ENCODE measurements around the gene ACTL7A.

The ACTL7A gene

DNA sequence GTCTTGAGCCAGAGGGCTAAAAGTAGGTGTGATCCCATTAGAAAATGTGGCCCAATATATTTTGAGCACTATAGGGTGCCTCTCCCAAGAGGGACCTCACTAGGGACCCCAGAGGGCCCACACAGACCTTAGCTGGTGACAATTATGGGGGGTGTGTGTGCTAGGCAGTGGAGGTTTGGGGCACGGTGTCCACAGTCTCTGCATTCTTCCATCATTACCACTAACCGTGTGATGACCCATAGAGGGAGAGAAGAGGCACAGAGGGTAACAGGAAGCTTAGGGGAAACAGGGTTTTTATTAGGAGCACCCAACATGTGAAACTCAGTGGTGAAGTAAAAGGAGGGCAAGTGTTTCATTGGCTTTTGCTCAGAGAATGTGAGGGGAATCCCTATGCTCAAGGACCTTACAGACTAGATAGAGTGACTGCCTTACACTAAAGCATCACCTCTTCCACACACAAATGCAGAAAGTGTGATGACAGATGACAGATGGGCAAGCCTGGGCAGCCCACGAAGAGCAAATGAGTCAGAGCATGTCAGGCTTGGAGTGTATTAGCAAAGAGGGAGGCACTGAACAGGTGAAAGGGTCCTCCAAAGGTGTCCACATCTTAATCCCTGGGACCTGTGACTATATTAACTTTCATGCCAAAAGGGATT lies 2.5 kb upstream of the ACTL7A start:
- H3K36me3 Mint-ChIP-seq, result no peaks in the 10 kb centered on the region
- peaks cover 8% of the 10 kb centered on the region for H3K4me1 Mint-ChIP-seq
- H3K27ac Mint-ChIP-seq, result no peak overlapping the region
- H3K4me3 Mint-ChIP-seq, result no peak overlapping the region
- ATAC-seq (peak; percentile 75), DNase-seq (ENCODE audit: low spot score in 2 of 2) (no peak)
- no peaks in the 10 kb centered on the region for H3K9me3 Mint-ChIP-seq

- Mint-ChIP-seq H3K4me3 (no peak overlapping the region), H3K27ac (no peak overlapping the region), H3K4me1 (peaks cover 8% of the 10 kb centered on the region), H3K9me3 (no peaks in the 10 kb centered on the region), H3K36me3 (no peaks in the 10 kb centered on the region)
- no peak for ATAC-seq
- no peak for DNase-seq (ENCODE audit: low spot score in 2 of 2)
Observed at GRCh38 chr9:108860354-108860753, 1.7 kb upstream of the ACTL7A start.

DNA sequence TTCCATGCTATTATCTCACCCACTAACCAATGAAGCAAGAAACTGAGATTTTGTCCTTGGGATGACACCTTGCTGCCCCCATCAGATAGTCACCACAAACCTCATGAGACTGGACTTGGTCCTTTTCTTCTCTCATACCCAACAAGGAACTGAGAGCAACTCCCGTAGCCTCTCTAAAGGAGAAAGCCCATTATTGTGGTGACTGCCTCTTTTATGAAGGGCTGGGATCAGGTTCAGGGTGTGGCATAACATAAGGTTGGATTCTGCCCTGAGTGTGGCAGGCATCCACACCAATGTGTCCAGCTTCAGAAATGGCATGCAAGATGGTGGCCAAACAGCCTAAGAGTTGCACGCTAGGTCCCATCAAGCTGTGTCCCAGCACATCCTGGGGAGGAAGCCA lies 1.3 kb upstream of the ACTL7A start:
- no peak for ATAC-seq
- no peaks in the 10 kb centered on the region for H3K9me3 Mint-ChIP-seq
- no peaks in the 10 kb centered on the region for H3K36me3 Mint-ChIP-seq
- H3K4me3 Mint-ChIP-seq, result no peak overlapping the region
- peaks cover 8% of the 10 kb centered on the region for H3K4me1 Mint-ChIP-seq
- H3K27ac Mint-ChIP-seq, result no peak overlapping the region
- DNase-seq (ENCODE audit: low spot score in 2 of 2), result no peak

DNA sequence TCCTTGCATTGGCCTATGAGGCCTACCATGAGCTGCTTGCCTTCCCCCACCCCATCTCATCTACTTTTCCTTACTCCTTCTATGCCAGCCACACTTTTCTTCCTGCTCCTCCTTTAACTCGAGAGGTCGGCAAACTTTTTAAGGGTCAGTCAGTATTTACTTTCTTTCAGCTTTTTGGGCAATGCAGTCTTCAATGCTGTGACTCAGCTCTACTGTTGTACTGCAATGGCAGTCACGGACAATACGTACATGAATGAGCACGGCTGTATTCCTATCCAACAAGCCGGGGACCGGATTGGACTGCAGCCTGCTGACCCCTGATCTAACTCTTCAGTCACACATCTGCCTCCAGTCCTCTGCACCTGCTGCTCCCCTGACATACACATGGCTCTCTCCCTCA lies 602 bp upstream of the ACTL7A start:
- ATAC-seq (no peak), DNase-seq (ENCODE audit: low spot score in 2 of 2) (no peak)
- no peak overlapping the region for H3K4me3 Mint-ChIP-seq
- H3K9me3 Mint-ChIP-seq, result no peaks in the 10 kb centered on the region
- H3K4me1 Mint-ChIP-seq, result peaks cover 8% of the 10 kb centered on the region
- H3K36me3 Mint-ChIP-seq, result no peaks in the 10 kb centered on the region
- H3K27ac Mint-ChIP-seq, result no peak overlapping the region

DNA sequence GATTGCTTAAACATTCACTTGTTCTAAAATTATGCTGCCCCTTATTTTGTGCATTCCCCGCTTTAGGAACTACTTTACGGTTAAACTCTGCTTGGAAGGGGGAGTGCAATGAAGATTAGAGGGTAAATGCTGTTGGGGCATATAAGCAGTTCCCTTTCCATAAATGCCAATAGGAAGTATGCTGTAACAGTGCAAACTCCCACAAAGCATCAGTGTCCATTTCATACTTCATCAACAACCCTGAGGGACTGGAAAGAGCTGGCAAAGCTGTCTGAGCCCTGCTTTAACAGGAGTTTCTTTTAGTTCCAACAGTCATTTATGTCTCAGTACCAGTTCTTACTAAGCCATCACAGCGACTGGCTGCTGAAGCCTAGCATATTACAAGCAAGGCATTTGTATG lies 1.8 kb downstream of the ACTL7A start:
- Mint-ChIP-seq H3K4me3 (no peak overlapping the region), H3K4me1 (peaks cover 8% of the 10 kb centered on the region)

GRCh38 chr9:108864446-108864845 lies 2.4 kb downstream of the ACTL7A start:
- Mint-ChIP-seq H3K36me3 (peaks cover 14% of the 10 kb centered on the region), H3K27ac (no peak overlapping the region), H3K9me3 (no peaks in the 10 kb centered on the region), H3K4me3 (no peak overlapping the region), H3K4me1 (peaks cover 6% of the 10 kb centered on the region)
- ATAC-seq (no peak), DNase-seq (ENCODE audit: low spot score in 2 of 2) (no peak)

More for the DNA sequence above, 1.8 kb downstream of the ACTL7A start:
- Mint-ChIP-seq H3K36me3 (peaks cover 9% of the 10 kb centered on the region), H3K9me3 (no peaks in the 10 kb centered on the region), H3K27ac (no peak overlapping the region)
- ATAC-seq (no peak), DNase-seq (ENCODE audit: low spot score in 2 of 2) (no peak)

DNA sequence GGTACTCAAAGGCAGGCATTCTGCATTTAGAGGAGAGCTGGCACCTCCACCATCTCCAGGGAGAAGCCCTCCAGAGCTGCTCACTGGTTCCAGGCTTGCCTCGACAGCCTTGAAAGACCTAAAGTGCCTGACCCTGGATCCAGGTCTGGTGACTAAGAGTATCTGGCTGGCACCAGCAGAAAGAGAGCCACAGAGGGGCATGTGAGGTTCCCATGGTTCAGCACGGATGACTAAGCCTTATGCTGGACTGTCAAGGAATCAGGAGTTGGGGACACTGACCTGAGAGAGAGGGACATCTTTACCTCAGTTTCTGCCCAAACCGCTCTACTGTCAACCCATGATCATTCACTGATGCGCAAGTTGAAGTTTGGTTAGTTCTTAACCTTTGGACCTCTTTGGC lies 3.0 kb downstream of the ACTL7A start:
- H3K36me3 Mint-ChIP-seq, result peaks cover 20% of the 10 kb centered on the region

DNA sequence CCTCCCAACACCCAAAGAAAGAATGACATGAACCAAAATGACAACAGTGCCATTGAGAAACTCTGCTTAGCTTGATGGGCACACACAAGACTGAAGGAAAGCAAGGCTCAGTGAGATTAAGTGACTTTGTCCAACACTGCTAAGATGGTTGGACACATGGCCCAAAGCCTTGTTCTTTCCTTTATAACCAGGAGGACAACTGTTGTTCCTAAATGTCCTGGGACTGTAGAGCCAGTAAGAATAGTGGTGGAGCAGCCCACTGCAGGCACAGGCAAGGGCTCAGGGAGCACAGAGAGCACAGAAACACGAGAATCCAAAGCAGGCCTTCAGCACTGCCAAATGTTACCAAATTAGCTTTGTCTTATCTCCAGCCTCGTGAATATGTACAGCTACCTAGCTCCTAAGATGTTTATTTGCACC lies 3.9 kb downstream of the ACTL7A start:
- Mint-ChIP-seq H3K9me3 (no peaks in the 10 kb centered on the region), H3K4me1 (no peaks in the 10 kb centered on the region), H3K27ac (no peak overlapping the region), H3K36me3 (peaks cover 30% of the 10 kb centered on the region), H3K4me3 (no peak overlapping the region)
- ATAC-seq (no peak), DNase-seq (ENCODE audit: low spot score in 2 of 2) (no peak)

More for the DNA sequence above, 3.0 kb downstream of the ACTL7A start:
- ATAC-seq (no peak), DNase-seq (ENCODE audit: low spot score in 2 of 2) (no peak)
- Mint-ChIP-seq H3K9me3 (no peaks in the 10 kb centered on the region), H3K4me1 (no peaks in the 10 kb centered on the region), H3K4me3 (no peak overlapping the region), H3K27ac (no peak overlapping the region)

DNA sequence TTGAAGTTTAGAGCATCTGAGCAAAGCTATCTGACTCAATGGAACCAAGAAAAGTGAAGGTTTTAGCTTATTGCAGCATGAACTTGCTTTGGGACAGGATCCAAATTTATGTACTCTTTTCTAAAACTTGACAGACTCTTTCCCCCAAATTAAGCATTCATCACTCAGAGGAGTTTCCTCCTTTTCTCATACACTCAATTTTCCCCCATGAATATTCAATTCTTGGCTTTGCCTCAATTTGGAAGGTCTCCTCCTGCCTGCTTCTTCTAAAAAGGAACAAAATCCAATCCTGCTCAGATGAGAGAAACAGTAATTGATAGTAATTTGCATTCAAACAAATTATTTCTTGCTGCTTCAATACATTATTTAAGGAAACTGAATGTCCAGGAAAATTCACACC lies 5.0 kb downstream of the ACTL7A start:
- Mint-ChIP-seq H3K4me3 (no peak overlapping the region), H3K4me1 (no peaks in the 10 kb centered on the region), H3K36me3 (peaks cover 41% of the 10 kb centered on the region), H3K9me3 (no peaks in the 10 kb centered on the region), H3K27ac (peak overlapping the region; percentile 52)
- DNase-seq (ENCODE audit: low spot score in 2 of 2) (no peak), ATAC-seq (no peak)

DNA sequence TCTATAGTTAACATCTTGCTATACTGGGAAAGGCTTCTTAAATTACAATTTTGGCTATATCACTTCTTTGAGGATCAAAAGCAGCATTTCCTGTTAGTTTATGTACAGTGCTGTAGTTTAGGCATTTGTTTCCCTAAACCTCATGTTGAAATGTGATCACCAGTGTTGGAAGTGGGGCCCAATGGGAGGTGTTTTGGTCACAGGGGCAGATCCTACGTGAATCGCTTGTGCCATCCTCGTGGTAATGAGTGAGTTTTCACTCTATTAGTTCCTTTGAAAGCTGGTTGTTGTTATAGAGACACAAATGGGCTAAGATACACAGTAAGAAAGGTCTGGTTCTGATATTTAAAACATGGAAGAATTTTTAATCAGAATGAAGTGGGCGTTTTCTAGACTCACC lies 5.8 kb downstream of the ACTL7A start:
- no peak overlapping the region for H3K4me3 Mint-ChIP-seq
- DNase-seq (ENCODE audit: low spot score in 2 of 2) (no peak), ATAC-seq (no peak)
- peaks cover 48% of the 10 kb centered on the region for H3K36me3 Mint-ChIP-seq
- H3K27ac Mint-ChIP-seq, result peak overlapping the region; percentile 52
- no peaks in the 10 kb centered on the region for H3K9me3 Mint-ChIP-seq
- H3K4me1 Mint-ChIP-seq, result no peaks in the 10 kb centered on the region

- Mint-ChIP-seq H3K36me3 (peaks cover 62% of the 10 kb centered on the region), H3K27ac (no peak overlapping the region), H3K9me3 (no peaks in the 10 kb centered on the region), H3K4me3 (no peak overlapping the region), H3K4me1 (no peaks in the 10 kb centered on the region)
- ATAC-seq (no peak), DNase-seq (ENCODE audit: low spot score in 2 of 2) (no peak)
Observed at GRCh38 chr9:108869092-108869725, 7.1 kb downstream of the ACTL7A start.

DNA sequence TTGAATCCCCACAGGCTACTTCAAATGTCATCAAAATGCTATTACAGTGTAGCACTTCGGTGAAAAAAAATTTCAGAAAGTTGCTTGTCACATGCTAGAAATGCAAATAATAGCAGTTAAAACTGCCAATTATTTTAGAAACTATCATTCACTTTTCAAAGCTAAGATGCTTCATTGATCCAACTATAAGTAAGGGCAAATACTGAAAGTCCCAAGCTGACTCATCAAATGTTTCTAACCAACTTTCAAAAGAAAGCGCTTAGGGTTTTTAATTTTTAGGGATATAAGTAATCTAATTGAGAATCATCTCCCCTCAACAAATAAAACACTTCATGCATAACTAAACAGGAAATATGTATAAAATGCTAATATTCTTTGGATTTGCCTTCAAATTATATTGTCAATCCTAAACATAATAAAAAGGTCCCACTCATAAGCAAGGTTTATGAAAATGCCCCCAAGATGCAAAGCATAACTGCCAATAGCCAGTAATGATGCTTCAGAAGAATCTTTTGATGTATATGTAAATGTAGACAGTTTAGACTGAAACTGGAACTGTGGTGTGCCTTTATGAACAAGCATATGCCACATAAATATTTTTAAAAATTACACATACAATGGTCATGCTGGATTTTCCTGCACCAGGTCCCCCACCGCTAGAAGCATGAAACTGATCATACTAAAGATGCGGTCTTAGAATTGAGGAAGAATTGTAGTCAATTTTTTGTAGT lies 12.2 kb downstream of the ACTL7A start:
- ATAC-seq, result no peak
- no peak overlapping the region for H3K4me3 Mint-ChIP-seq
- no peaks in the 10 kb centered on the region for H3K4me1 Mint-ChIP-seq
- no peaks in the 10 kb centered on the region for H3K9me3 Mint-ChIP-seq
- DNase-seq (ENCODE audit: low spot score in 2 of 2), result no peak
- H3K27ac Mint-ChIP-seq, result no peak overlapping the region
- peaks cover 100% of the 10 kb centered on the region for H3K36me3 Mint-ChIP-seq

DNA sequence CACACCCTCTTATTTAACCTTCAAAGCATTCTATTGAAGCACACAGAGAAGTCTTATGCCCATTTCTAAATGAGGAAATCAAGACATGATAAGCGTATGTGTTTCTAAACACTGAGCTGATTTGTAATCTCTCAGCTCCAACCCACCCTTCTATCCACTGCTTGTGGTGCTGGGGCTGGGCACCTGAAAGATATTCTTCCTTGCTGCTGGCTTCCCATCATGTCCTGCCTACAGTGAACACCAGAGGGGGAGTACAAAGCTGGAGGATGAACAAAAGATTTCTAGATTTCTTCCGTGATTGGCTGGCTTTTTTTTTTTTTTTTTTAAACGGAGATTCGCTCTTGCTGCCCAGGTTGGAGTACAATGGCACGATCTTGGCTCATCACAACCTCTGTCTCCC lies 14.4 kb downstream of the ACTL7A start:
- no peaks in the 10 kb centered on the region for H3K4me1 Mint-ChIP-seq
- H3K9me3 Mint-ChIP-seq, result no peaks in the 10 kb centered on the region
- no peak overlapping the region for H3K27ac Mint-ChIP-seq
- DNase-seq (ENCODE audit: low spot score in 2 of 2), result no peak
- peaks cover 100% of the 10 kb centered on the region for H3K36me3 Mint-ChIP-seq
- H3K4me3 Mint-ChIP-seq, result no peak overlapping the region
- ATAC-seq, result no peak

DNA sequence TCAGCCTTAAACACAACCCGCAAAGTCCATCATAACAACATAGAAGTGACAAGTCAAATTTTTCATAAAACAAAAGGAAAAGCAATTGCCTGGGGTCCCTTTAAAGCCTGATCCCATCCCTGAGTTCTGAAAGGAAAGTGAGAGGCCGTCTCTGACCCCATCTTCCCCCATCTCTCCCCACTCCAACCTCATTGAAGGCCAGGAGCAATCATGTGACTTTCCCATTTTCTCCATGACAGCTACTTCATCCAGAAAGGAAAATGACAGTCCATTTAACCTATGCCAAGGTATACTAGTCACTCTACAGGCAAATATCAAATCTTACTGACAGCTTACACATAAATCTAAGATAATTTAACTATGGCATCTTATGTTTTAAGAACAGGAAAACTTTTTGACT lies 15.5 kb downstream of the ACTL7A start:
- H3K27ac Mint-ChIP-seq, result no peak overlapping the region
- H3K4me3 Mint-ChIP-seq, result no peak overlapping the region
- H3K9me3 Mint-ChIP-seq, result no peaks in the 10 kb centered on the region
- H3K36me3 Mint-ChIP-seq, result peaks cover 100% of the 10 kb centered on the region
- DNase-seq (ENCODE audit: low spot score in 2 of 2) (no peak), ATAC-seq (no peak)
- no peaks in the 10 kb centered on the region for H3K4me1 Mint-ChIP-seq

- Mint-ChIP-seq H3K4me3 (no peak overlapping the region), H3K4me1 (peaks cover 8% of the 10 kb centered on the region), H3K27ac (no peak overlapping the region), H3K9me3 (no peaks in the 10 kb centered on the region), H3K36me3 (peaks cover 99% of the 10 kb centered on the region)
- no peak for ATAC-seq
- DNase-seq (ENCODE audit: low spot score in 2 of 2), result no peak
Observed at GRCh38 chr9:108880738-108881316, 18.8 kb downstream of the ACTL7A start.

Data from stimulated activated effector memory CD8-positive, alpha-beta T cell treated with anti-CD3 and anti-CD28 coated beads, Interleukin-12 subunit alpha, Interleukin-12 subunit beta, amount 100 ng/mL, for 72 hours (primary cell).